ENCODE results near the gene ABTB2.
A peak's percentile ranks its signal among the peaks of the same experiment; 100 is the strongest.
"Not testable (repeated sequence)": the region's sequence is repeated elsewhere in the genome, so short reads cannot be mapped to it uniquely, and the experiment has no call there.

Gene ABTB2

DNA sequence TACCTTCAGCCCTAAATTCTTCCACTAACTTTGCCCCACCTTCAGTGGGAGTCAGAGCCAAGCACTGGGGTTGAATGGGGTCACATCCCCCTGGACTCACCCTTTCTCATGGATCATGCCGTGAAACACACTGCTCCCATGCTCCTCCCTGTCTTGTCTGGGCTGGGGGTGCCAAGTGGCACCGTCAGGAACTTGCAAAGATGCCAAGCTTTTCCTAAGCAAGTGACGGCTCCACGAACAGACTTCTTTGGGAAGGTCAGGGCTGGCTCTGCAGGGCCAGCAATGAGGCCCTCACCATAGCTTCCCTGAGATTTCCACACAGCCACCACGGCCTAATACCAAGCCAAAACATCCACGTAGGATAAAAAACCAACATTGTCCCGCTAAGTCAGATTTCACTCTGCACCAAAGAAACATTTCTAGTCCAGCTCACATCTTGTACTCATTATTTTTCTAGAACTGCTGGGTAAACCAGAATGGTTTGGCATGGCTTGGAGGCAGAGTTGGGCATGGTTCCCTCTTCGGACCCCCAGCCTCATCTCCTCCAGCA, 175.9 kb downstream of the ABTB2 start:
- no peak for DNase-seq

DNA sequence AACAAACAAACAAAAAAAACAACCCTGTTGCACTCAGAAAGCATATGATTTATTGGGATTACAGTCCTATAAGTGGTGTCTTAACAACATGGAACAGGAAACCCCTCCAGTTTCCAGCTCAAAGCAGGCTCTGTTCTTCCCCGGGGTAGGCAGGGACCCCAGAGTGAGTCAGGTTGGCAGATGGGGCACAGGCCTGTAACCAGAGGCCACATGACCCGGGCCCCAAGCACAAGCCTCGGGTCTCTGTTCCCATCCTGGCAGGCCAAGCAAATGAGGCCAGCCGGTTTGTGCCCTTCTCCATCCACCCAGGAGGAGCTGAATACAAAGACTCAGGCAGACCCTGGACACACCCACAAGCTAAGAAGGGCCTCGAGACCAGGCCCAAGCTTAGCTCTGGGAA, 176.6 kb downstream of the ABTB2 start:
- DNase-seq = no peak

- not testable (repeated sequence) for DNase-seq
Measured at GRCh38 chr11:34180814-34181165, 177.0 kb downstream of the ABTB2 start.

DNA sequence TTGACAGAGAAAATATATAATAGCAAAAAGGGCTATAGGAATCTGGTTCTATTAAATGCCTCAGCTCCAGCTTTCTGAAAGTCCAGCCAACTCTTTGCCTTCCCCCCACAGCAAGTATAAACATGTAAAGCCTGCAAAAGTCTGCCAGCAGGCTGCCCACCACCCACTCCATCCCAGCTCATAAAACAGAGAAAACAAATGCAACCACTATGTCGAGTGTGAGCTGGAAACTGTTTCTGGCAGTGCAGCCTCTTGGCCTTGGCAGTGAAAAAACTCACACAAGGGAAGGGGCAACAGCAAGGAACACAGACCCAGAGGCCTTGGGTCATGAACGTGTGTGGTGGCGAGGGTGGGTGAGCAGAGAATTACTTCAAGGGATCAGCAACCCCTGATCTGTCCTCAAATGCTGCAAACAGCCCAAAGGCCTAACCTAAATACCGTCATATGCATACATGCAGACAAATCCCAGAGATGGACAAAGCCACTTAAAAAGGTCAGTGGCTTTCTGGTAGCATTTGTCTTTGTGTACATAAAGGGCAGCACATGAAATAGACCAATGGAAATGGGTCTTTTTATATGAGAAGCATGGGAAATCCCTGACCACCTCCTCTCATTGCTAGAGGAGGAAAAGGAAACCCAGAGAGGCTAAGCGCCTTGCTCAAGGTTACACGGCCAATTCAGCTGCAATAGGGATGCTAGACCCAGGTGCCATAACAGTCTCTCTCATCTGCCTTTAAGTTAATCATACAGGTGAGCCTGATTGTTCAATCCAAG, 177.6 kb downstream of the ABTB2 start:
- DNase-seq = no peak

DNA sequence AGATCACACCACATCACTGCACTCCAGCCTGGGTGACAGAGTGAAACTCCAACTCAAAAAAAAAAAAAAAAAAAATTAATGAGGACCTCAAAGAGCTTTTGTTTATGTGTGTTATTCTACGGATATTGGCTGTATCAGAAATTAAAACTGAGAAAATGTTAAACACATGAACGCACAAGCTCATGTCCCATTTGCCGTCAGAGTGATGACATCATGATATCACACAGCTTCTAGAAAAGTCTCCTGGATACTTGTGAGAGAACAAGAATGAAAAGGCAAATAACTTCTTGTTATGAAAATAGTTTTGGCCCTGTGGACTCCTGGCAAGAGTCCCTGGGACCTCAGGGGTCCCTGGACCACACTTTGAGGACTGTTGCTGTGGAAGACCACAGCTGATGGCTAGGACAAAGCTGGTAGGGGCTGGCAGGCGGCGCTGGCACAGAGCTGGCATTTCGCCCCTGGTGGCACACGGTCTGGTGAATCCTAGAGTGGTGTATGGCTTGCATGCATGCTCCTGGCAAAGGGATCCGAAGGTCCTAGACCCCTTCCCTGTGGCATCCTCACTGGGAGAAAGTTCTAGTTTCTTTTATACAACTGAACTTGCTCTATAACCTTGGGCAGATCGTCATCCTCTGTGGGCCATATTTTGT, 178.7 kb downstream of the ABTB2 start:
- no peak for DNase-seq

DNA sequence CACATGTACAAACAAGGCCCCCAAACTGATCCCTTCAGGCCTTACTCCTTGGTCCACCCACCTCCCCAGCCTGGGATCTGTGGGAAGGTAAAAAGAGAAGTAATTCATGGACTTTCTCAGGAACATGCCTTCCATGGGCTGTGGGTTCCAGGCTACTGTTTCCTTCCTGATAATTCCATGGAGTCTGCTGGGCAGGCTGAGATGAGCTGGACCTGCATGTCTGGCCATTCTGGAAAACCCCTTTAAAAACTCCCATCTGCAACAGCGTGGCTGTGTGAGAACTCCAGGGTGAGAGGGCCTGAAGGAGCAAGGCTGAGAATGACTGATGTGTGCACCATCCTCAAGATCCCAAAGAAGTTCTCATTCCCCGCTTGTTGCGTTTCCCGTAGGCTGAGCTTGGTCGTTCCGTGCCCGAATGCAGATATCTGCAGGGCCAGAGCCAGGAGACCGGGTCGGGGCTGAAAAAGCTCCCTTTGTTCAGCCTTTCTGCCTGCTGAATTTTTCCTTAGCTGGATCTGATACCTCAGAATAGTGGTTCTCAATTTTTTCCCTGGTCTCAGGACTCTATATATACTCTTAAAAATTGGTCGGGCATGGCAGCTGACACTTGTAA, 179.5 kb downstream of the ABTB2 start:
- no peak for DNase-seq

DNA sequence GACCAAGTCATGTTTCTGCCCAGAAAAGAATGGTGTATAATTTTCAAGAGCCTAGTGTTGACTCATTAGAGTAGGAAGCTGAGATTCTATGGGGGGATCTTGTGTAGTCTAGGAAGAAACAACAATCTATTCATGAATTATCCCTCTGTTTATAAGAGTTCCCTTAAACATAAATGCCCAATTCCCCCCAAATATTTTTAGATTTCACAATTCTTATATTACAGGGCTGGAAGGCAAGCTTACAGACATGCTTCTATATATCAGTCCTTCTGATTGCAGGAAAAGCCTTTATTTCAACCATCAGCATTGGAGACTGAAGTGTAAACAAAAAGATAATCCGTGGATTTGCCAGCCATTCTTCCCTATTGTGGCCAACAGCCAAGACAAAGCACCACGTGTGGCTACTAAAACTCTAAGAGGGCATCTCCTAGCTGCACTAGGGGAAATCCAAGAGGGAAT, 181.0 kb downstream of the ABTB2 start:
- no peak for DNase-seq

DNA sequence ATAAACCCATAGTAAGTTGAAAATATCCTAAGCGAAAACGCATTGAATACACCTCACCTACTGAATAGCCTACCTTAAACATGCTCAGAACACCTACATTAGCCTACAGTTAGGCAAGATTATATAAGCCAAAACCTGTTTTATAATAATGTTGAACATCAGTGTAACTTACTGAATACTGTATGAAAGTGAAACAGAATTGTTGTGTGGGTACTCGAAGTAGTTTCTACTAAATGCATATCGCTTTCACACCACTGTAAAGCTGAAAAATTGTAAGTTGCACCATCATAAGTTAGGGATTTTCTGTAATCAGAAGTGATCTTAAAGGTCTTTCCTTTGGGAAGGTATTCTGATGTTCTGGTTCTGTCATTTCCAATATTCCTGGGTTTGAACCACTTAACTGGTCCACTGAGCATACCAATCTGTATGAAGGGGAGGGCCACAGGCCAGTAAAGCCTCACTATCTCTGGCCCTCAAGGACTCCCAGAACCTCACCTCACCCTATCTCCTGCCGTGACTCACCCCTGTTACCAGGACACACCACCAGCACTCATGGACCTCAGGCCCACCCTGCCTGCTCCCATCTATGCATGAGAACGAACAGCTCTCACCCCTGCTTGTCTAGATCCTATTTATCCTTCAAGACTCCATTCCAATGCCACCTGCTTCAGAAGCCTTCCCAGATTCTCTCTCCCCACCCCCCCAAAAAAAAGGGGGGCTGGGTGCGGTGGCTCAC, 182.4 kb downstream of the ABTB2 start:
- DNase-seq = no peak

GRCh38 chr11:34174412-34175041, 183.3 kb downstream of the ABTB2 start:
- peak; percentile 82 for DNase-seq

DNA sequence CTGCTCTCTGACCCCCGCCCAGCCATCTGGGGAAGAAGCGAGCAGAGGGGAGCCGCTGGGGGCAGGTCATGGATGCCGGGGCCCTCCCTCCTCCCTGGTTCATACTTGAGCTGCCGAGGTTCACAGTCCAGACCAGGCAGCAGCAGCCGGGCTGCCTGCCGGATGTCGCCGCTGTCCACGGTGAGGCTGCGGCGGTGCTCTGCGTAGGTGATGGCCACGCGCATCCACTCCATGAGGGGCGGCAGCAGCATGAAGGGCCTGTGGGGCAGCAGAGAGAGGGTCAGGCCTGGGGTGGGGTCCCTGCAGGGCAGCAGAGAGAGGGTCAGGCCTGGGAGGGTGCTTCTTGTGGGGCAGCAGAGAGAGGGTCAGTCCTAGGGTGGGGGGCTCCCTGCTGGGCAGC, 184.8 kb downstream of the ABTB2 start:
- no peak for DNase-seq

DNA sequence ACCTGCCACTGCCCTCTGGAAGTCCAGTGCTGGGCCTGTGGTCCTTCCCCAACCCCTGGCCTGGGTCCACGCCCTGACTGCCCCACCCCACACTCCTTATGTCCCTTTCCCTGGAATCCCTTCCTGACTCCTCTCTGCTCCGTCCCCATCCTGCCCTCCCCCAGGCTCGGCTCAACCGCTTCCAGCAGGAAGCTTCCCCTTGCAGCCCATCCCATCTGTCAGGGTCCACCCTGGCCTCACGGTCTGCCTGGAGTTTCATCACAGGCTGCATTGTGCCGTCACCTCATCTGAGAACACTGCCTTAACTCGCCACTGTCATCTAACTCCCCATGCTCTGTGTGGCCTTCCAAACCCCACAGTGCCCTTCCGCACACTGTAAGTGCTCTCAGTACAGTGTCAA, 188.1 kb downstream of the ABTB2 start:
- DNase-seq = no peak

GRCh38 chr11:34168642-34169420, 189.0 kb downstream of the ABTB2 start:
- no peak for DNase-seq

GRCh38 chr11:34167961-34168360, 189.8 kb downstream of the ABTB2 start:
- no peak for DNase-seq

DNA sequence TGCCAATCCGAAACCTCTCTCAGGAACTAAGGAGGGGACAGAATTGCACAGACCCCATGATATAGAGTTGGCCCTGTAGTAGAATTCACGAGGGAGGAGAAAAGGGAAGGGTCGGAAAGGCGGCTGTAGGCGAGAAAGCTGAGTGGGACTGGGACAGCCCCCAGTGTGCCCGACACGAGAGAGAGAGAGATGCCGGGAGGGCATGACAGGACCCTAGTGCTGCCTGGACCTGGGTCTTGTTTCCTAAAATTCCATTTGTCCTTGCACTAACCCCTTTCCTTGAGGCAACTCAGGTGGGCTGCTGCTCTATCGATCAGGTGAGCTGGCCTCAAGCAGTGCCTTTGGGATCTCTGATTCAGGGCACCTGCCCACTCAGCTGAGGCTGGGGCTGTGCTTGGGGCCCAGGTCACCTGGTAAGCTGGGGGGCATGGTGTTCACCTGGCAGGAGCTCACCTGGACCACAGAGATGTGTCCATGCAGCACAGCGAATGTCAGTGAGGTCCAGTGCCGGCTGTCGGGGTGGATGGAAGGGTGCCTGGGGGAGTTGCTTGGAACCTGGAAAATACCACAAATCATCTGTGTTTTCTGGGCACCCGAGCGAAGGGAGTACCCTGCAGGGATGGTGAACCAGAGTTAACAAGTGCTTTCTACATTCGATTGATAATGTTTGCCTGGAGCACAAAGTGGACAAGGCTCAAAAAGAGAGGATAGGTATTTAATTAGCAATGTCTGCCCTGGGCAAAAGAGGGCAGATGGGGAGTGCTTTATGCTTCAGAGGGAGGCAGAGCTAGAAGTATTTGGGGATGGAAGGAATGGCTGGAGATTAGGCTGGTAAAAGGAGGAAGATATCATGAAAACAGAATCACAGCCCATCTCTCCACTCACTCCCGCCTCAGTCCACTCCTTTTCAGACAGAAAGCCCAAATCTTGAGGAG, 190.7 kb downstream of the ABTB2 start:
- no peak for DNase-seq

- no peak for DNase-seq
Measured at GRCh38 chr11:34165786-34166555, 191.8 kb downstream of the ABTB2 start.

DNA sequence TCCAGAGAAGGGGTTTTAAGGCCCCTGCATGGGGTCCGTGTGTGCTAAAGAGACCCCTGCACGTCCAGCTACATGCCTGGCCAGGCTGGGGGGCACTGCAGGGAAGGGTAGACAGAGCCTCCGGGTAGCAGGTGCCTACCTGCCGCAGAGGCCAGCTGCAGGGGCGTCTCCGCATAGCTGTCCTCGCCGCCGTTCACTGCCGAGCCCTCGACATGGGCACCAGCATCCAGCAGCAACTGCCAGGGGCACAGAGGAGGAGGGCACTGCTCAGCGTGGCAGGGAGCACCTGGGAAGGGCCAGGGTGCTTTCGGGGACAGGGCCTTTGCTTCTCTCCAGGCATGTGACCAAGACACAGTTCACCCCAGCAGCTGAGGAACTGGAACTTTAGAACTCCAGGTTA, 192.7 kb downstream of the ABTB2 start:
- DNase-seq = no peak

- no peak for DNase-seq
Measured at GRCh38 chr11:34162856-34163255, 195.0 kb downstream of the ABTB2 start.

DNA sequence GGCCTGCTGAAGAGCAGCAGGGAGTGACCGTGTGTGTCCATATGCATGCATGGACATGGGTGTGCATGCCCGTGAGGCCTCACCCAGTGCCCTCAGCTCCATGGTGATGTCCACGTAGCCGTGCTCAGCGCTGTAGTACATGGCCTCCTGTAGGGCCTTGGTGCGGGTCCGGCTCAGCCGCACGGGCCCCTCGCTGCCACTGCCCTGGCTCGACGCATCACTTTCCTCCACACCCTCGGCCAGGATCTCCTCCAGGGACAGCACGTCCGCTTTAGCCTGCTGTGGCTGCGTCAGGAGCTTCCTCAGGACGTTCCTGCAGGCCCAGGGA, 195.4 kb downstream of the ABTB2 start:
- no peak for DNase-seq

- no peak for DNase-seq
Measured at GRCh38 chr11:34161812-34162492, 195.9 kb downstream of the ABTB2 start.

Data from NCI-H2171 treated with DMSO at 0.1 percent for 48 hours (cell line).